CD4-positive, alpha-beta T cell treated with Interleukin-17A for 1 hour (primary cell): Measurements from ENCODE around the gene DDX4.
"Not testable (repeated sequence)": the region's sequence is repeated elsewhere in the genome, so short reads cannot be mapped to it uniquely, and the experiment has no call there.

ENCODE experiments used
- DNase-seq: peaks from one replicate; pipeline ENCODE4 v3.0.0-alpha.2; 2020

Gene DDX4

GRCh38 chr5:55731848-55732247 lies 6.0 kb upstream of the DDX4 start:
- no peak for DNase-seq

GRCh38 chr5:55732585-55732984 lies 5.3 kb upstream of the DDX4 start:
- DNase-seq = no peak

- no peak for DNase-seq
Observed at GRCh38 chr5:55734658-55735057, 3.2 kb upstream of the DDX4 start.

GRCh38 chr5:55742778-55743177 lies 4.9 kb downstream of the DDX4 start:
- DNase-seq = no peak

- DNase-seq = no peak
Observed at GRCh38 chr5:55747778-55748318, 10.0 kb downstream of the DDX4 start.

GRCh38 chr5:55749387-55749786 lies 11.5 kb downstream of the DDX4 start:
- DNase-seq = no peak

GRCh38 chr5:55750063-55750462 lies 12.2 kb downstream of the DDX4 start:
- DNase-seq = no peak

- no peak for DNase-seq
Observed at GRCh38 chr5:55750499-55750898, 12.6 kb downstream of the DDX4 start.

GRCh38 chr5:55758231-55758630 lies 20.4 kb downstream of the DDX4 start:
- no peak for DNase-seq

GRCh38 chr5:55758714-55759113 lies 20.9 kb downstream of the DDX4 start:
- DNase-seq = no peak

- DNase-seq = not testable (repeated sequence)
Observed at GRCh38 chr5:55761721-55762120, 23.9 kb downstream of the DDX4 start.

- peak; percentile 34 for DNase-seq
Observed at GRCh38 chr5:55763746-55764420, 26.0 kb downstream of the DDX4 start.

GRCh38 chr5:55768279-55768678 lies 30.4 kb downstream of the DDX4 start:
- no peak for DNase-seq

GRCh38 chr5:55771175-55771655 lies 33.4 kb downstream of the DDX4 start:
- DNase-seq = no peak

- DNase-seq = no peak
Observed at GRCh38 chr5:55773057-55773456, 35.2 kb downstream of the DDX4 start.

- no peak for DNase-seq
Observed at GRCh38 chr5:55777332-55777731, 39.5 kb downstream of the DDX4 start.

- DNase-seq = peak; percentile 10
Observed at GRCh38 chr5:55800924-55801323, 63.1 kb downstream of the DDX4 start.

- DNase-seq = peak; percentile 18
Observed at GRCh38 chr5:55808814-55809213, 71.0 kb downstream of the DDX4 start.

GRCh38 chr5:55815939-55816338 lies 78.1 kb downstream of the DDX4 start:
- not testable (repeated sequence) for DNase-seq

- no peak for DNase-seq
Observed at GRCh38 chr5:55816342-55816741, 78.5 kb downstream of the DDX4 start.

GRCh38 chr5:55817030-55817429 lies 79.2 kb downstream of the DDX4 start:
- no peak for DNase-seq

- DNase-seq = no peak
Observed at GRCh38 chr5:55820488-55820887, 82.6 kb downstream of the DDX4 start.

- DNase-seq = peak; percentile 3
Observed at GRCh38 chr5:55821731-55822512, 84.1 kb downstream of the DDX4 start.

GRCh38 chr5:55823151-55823796 lies 85.4 kb downstream of the DDX4 start:
- DNase-seq = no peak
